Measurements from ENCODE around the gene NXPH2.
"Not testable (repeated sequence)": the region's sequence is repeated elsewhere in the genome, so short reads cannot be mapped to it uniquely, and the experiment has no call there.

The NXPH2 gene

DNA sequence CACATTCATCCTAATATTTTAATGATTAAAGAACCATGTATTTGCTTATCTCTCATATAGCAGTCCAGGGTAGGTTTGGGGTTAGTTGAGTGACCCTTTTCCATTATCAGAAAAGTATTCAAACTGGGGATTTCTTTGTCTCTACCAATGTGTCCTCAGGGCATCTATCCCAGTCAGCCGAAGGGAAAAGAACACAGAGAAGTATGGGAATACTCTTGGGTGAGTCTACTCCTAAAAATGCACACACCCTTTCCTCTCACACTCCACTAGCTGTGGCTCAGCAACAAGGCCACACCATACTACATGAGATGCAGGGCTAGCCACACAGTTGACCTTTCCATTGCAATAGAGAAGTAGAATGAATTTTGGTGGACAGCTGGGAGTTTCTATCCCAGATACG lies 114.3 kb downstream of the NXPH2 start:
- in situ Hi-C loops (cut with HindIII; ENCODE audit: low pct_ligation_motif_present, low sequenced_read_pairs) = no loop called here
- H3K27me3 ChIP-seq (replicated peaks) = no peaks in the 10 kb centered on the region
- H3K4me3 ChIP-seq (ENCODE audit: low read depth, low read length) = no peak overlapping the region
- no peak overlapping the region for H3K27ac ChIP-seq
- H3K36me3 ChIP-seq (replicated peaks) = no peaks in the 10 kb centered on the region
- TF ChIP-seq, protein P1, sequence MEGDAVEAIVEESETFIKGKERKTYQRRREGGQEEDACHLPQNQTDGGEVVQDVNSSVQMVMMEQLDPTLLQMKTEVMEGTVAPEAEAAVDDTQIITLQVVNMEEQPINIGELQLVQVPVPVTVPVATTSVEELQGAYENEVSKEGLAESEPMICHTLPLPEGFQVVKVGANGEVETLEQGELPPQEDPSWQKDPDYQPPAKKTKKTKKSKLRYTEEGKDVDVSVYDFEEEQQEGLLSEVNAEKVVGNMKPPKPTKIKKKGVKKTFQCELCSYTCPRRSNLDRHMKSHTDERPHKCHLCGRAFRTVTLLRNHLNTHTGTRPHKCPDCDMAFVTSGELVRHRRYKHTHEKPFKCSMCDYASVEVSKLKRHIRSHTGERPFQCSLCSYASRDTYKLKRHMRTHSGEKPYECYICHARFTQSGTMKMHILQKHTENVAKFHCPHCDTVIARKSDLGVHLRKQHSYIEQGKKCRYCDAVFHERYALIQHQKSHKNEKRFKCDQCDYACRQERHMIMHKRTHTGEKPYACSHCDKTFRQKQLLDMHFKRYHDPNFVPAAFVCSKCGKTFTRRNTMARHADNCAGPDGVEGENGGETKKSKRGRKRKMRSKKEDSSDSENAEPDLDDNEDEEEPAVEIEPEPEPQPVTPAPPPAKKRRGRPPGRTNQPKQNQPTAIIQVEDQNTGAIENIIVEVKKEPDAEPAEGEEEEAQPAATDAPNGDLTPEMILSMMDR (IDR thresholded peaks at IDR 0.05; ENCODE audit: low read depth, low read length, missing control alignments) = no peak
- DNase-seq = no peak

DNA sequence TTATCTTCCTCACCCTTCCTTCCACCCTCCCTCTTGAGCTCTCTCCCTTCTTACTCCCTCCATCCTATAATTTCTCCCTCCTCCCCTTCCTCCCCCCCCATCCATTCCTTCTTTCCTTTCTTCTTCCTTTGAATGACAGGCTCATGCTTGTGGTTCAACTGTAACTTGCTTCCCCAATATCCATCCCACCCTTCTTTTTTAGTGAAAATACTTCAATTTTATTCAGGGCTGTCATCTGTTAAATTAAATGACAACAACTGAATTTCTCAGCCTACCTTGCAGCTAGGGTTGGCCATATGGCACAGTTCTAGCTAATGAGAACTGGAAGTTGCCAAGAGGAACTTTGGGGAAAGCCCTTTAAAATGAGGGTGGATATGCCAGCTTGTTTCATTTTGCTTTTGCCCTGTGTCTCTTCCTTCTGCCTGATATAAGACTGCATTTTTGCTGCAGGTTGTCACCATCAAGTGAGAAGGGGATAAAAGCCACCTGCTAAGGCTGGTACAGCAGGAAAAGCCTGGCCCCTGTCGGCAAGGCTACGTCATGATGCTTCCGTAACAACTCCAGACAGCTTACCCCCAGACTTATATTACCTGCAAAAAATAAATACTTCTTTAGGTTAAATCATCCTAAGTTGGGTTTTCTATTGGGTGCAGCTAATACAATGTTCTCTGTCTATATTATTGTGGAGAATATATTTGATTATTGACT lies 121.8 kb downstream of the NXPH2 start:
- H3K27ac ChIP-seq = no peak overlapping the region
- no peaks in the 10 kb centered on the region for H3K27me3 ChIP-seq (replicated peaks)
- DNase-seq = no peak
- H3K4me3 ChIP-seq (ENCODE audit: low read depth, low read length) = no peak overlapping the region
- H3K36me3 ChIP-seq (replicated peaks) = no peaks in the 10 kb centered on the region
- TF ChIP-seq, protein P1 (IDR thresholded peaks at IDR 0.05; ENCODE audit: low read depth, low read length, missing control alignments) = no peak
- in situ Hi-C loops (cut with HindIII; ENCODE audit: low pct_ligation_motif_present, low sequenced_read_pairs) = no loop called here

DNA sequence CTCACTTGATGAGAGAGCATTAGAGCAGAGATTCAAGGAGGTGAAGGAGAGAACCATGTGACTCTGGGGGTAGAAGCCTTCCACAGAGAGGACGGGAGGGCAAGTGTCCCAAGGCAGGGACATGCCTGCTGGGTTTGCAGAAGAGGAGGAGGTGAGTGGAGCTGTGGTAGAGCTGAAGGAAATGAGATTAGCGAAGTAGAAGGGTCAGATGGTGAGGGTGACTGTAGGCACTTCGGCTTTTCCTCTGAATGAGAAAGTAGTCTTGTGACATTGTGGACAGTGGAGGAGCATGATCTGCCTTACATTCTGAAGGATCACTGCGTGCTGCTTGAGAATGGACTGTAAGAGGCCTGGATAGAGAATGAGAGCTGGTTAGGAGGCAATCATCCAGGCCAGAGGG lies 126.0 kb downstream of the NXPH2 start:
- H3K27me3 ChIP-seq (replicated peaks) = no peaks in the 10 kb centered on the region
- H3K4me3 ChIP-seq (ENCODE audit: low read depth, low read length) = no peak overlapping the region
- TF ChIP-seq, protein P1 (IDR thresholded peaks at IDR 0.05; ENCODE audit: low read depth, low read length, missing control alignments) = no peak
- no peaks in the 10 kb centered on the region for H3K36me3 ChIP-seq (replicated peaks)
- H3K27ac ChIP-seq = no peak overlapping the region
- no peak for DNase-seq
- in situ Hi-C loops (cut with HindIII; ENCODE audit: low pct_ligation_motif_present, low sequenced_read_pairs) = no loop called here

DNA sequence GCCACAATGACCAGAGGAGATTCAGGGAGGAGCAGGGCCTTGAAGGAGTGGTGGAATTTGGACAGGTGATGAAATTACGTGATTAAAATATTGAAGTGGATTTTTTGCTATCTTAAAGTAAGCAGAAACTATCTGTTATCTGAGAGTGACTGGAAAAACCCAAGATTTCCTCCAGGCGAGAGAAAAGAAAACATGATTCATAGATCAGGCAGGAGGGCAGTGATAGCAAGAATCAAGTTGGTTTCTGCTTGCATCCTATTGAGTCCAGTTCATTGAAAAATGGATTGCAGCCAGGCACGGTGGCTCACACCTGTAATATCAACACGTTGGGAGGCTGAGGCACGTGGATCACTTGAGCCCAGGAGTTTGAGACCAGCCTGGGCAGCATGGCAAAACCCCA lies 127.8 kb downstream of the NXPH2 start:
- Histone ChIP-seq H3K27me3 (replicated peaks) (no peaks in the 10 kb centered on the region), H3K36me3 (replicated peaks) (no peaks in the 10 kb centered on the region), H3K27ac (no peak overlapping the region), H3K4me3 (ENCODE audit: low read depth, low read length) (no peak overlapping the region)
- peak; percentile 41 for DNase-seq
- TF ChIP-seq, protein P1 (IDR thresholded peaks at IDR 0.05; ENCODE audit: low read depth, low read length, missing control alignments) = no peak
- in situ Hi-C loops (cut with HindIII; ENCODE audit: low pct_ligation_motif_present, low sequenced_read_pairs) = no loop called here

DNA sequence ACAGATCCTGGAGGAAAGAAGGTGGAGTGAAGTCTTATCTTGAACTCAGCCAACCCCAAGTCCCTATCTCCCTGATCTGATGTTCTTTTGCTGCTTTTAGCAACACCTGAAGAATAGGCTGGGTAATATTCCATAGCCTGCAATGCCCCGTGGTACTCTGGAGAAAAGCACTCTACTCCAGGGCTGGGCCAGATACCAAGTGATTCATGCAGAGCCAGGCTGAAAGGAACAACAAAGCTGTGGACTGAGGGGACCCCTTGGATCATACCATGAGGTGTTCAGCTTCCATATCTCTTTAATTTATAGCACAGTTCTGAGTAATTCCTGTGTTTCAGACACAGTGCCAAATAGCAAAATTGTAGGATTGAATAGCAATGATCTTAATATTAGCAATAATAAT lies 130.6 kb downstream of the NXPH2 start:
- Histone ChIP-seq H3K27ac (no peak overlapping the region), H3K4me3 (ENCODE audit: low read depth, low read length) (no peak overlapping the region), H3K36me3 (replicated peaks) (no peaks in the 10 kb centered on the region), H3K27me3 (replicated peaks) (no peaks in the 10 kb centered on the region)
- TF ChIP-seq, protein P1 (IDR thresholded peaks at IDR 0.05; ENCODE audit: low read depth, low read length, missing control alignments) = no peak
- no peak for DNase-seq
- in situ Hi-C loops (cut with HindIII; ENCODE audit: low pct_ligation_motif_present, low sequenced_read_pairs) = no loop called here

DNA sequence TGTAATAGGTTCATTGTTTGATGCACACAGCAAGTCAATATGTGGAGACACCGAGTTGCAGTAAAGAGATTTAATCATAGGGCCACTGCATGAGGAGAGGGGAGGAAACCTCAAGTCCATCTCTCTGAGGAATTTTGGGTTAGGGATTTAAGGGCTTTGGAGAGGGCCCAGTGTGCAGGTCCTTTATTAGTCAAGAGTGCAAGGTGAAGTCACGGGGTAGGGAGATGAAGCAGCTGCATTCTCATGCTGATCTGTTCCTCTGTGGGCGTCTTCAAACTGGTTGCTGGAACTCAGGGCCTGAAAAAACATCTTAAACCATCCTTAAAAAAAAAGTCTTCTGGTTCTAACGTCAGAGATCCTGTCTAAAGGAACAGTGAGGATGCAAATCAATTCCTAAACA lies 131.6 kb downstream of the NXPH2 start:
- no peak for DNase-seq
- H3K36me3 ChIP-seq (replicated peaks) = no peaks in the 10 kb centered on the region
- TF ChIP-seq, protein P1 (IDR thresholded peaks at IDR 0.05; ENCODE audit: low read depth, low read length, missing control alignments) = no peak
- no peaks in the 10 kb centered on the region for H3K27me3 ChIP-seq (replicated peaks)
- in situ Hi-C loops (cut with HindIII; ENCODE audit: low pct_ligation_motif_present, low sequenced_read_pairs) = no loop called here
- H3K27ac ChIP-seq = no peak overlapping the region
- H3K4me3 ChIP-seq (ENCODE audit: low read depth, low read length) = no peak overlapping the region

DNA sequence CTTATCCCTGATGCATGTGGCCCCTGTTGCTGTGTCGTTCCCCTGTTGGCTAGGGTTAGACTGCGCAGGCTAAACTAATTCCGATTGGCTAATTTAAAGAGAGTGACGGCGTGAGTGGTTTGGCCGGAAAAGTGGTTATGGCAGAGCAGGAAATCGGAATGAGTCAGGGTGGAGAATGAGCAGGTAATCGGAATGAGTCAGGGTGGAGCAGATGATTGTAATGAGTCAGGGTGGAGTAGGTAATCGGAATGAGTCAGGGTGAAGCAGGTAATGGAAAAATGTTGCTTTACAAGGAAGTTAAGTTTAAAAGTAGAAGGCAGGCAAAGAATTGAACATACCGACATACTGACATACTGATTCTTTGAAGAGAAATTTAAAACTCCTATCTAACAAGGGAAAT lies 135.4 kb downstream of the NXPH2 start:
- H3K27ac ChIP-seq; in situ Hi-C loops (cut with HindIII; ENCODE audit: low pct_ligation_motif_present, low sequenced_read_pairs); H3K36me3 ChIP-seq (replicated peaks); H3K27me3 ChIP-seq (replicated peaks); H3K4me3 ChIP-seq (ENCODE audit: low read depth, low read length); DNase-seq: not testable (repeated sequence)

All from brain microvascular endothelial cell (primary cell).